ENCODE data around the gene CAPN5. TPM values are rescaled to one million over a fixed set of nuclear protein-coding genes. Genes with fewer than 3 reads are reported as not detected.

CAPN5 gene
- total RNA-seq, 1 donor from 2014 or later, result 5.1 TPM

- peak; percentile 91 for DNase-seq (ENCODE audit: low spot score)
Measured at GRCh38 chr11:77082838-77083565, 16.2 kb downstream of the CAPN5 start.

- DNase-seq (ENCODE audit: low spot score), result peak; percentile 69
Measured at GRCh38 chr11:77083566-77084245, 16.9 kb downstream of the CAPN5 start.

- peak; percentile 89 for DNase-seq (ENCODE audit: low spot score)
Measured at GRCh38 chr11:77084581-77085191, 17.9 kb downstream of the CAPN5 start.

GRCh38 chr11:77085652-77086051, 18.9 kb downstream of the CAPN5 start:
- DNase-seq (ENCODE audit: low spot score), result peak; percentile 77

GRCh38 chr11:77086521-77087472, 20.0 kb downstream of the CAPN5 start:
- no peak for DNase-seq (ENCODE audit: low spot score)

- DNase-seq (ENCODE audit: low spot score), result no peak
Measured at GRCh38 chr11:77087723-77088225, 21.0 kb downstream of the CAPN5 start.

- DNase-seq (ENCODE audit: low spot score), result no peak
Measured at GRCh38 chr11:77088236-77089003, 21.6 kb downstream of the CAPN5 start.

- no peak for DNase-seq (ENCODE audit: low spot score)
Measured at GRCh38 chr11:77089004-77089545, 22.3 kb downstream of the CAPN5 start.

- no peak for DNase-seq (ENCODE audit: low spot score)
Measured at GRCh38 chr11:77090046-77090372, 23.2 kb downstream of the CAPN5 start.

- no peak for DNase-seq (ENCODE audit: low spot score)
Measured at GRCh38 chr11:77090373-77091111, 23.8 kb downstream of the CAPN5 start.

- no peak for DNase-seq (ENCODE audit: low spot score)
Measured at GRCh38 chr11:77091146-77091940, 24.6 kb downstream of the CAPN5 start.

GRCh38 chr11:77092382-77092781, 25.6 kb downstream of the CAPN5 start:
- no peak for DNase-seq (ENCODE audit: low spot score)

- DNase-seq (ENCODE audit: low spot score), result no peak
Measured at GRCh38 chr11:77093056-77093891, 26.5 kb downstream of the CAPN5 start.

GRCh38 chr11:77093987-77094840, 27.4 kb downstream of the CAPN5 start:
- DNase-seq (ENCODE audit: low spot score), result no peak

GRCh38 chr11:77094841-77095365, 28.1 kb downstream of the CAPN5 start:
- no peak for DNase-seq (ENCODE audit: low spot score)
